GM19025 (cell line): ENCODE data around the gene CLCN1.

ENCODE experiments used
- ATAC-seq: cut with Tn5 transposase; IDR thresholded peaks from one replicate; pipeline ENCODE4 v1.9.1; 2021; ENCODE audit warnings: mild to moderate bottlenecking, low read depth, moderate library complexity; ENCODE audit not compliant: unreplicated experiment

Gene CLCN1

DNA sequence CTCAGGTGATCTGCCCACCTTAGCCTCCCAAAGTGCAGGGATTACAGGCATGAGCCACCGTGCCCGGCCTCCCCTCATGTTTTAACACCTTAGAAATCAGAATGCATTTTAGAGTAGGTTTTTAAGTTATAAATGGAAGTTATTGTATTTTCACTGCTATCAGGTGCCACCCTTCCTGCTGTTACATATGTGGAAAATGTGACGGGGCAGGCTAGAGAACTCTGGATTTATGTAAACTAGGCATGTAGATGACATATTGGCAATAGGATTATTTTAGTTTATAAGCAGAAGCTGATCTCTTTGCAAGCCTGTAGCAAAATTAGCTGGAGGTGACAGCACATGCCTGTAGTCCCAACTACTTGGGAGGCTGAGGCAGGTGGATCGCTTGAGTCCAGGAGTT, 25.6 kb upstream of the CLCN1 start:
- ATAC-seq: no peak

DNA sequence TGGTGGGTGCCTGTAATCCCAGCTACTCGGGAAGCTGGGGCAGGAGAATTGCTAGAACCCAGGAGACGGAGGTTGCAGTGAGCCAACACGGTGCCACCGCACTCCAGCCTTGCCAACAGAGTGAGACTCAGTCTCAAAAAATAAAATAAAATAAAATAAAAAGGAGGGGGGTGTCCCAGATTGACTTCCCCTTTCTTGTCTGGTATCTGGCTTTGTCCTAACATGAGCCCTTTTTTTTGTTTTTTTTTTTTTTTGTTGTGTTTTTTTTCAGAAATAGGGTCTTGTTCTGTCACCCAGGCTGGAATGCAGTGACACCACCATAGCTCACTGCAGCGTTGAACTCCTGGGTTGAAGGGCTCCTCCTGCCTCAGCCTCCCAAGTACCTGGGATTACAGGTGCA, 23.0 kb upstream of the CLCN1 start:
- no peak for ATAC-seq

DNA sequence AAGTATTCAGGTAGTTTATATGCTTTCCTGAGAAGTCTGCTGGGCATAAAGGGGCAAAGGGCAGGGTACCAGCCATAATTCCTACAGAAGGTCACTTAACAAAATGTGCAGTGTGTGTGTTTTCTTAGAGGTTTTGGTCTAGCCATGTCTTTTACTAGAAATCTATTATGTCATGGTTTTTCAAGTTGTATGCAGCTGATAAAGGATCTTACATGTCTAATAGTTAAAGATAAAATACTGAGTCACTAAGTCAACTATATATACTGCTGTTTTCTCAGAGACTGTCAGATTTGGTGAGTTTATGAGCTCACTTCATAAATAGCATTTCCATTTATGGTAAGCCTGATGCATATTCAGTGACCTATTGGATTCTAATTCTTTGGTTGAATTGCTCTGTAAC, 20.0 kb upstream of the CLCN1 start:
- no peak for ATAC-seq

DNA sequence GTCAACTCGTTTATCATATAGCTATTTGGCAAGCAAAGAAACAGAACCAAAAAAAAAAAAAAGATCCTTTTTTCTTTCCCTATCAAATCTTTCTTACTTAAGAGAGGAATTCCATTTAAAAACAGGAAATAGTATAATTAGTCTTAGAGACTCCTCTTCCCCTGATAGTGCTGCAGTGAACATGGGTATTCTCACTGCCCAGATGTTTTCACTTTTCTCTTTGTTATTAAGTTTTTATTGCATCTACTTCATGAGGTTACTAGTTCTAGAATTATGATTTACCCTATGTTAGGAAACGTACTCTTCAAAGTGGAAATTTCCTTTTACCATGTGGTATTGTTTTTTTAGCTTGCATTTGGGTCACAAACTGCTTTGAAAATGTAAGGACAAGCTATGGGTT, 19.2 kb upstream of the CLCN1 start:
- ATAC-seq: no peak

GRCh38 chr7:143299346-143299745, 16.6 kb upstream of the CLCN1 start:
- no peak for ATAC-seq

DNA sequence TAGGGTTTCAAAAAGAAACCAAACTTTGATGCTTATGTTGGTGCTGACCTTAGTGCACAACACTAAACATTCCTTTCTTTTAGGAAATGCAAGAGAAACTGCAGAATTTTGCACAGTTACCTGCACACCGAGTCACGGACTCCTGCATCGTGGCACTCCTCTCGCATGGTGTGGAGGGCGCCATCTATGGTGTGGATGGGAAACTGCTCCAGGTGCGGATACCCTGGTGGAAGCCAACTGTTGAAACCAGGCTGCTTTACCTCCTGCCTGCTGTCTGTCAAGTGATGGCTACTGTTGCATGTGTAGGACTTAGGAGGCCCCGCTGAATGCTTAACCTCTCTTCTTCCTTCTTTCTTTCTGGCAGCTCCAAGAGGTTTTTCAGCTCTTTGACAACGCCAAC, 16.1 kb upstream of the CLCN1 start:
- peak; percentile 64 for ATAC-seq

DNA sequence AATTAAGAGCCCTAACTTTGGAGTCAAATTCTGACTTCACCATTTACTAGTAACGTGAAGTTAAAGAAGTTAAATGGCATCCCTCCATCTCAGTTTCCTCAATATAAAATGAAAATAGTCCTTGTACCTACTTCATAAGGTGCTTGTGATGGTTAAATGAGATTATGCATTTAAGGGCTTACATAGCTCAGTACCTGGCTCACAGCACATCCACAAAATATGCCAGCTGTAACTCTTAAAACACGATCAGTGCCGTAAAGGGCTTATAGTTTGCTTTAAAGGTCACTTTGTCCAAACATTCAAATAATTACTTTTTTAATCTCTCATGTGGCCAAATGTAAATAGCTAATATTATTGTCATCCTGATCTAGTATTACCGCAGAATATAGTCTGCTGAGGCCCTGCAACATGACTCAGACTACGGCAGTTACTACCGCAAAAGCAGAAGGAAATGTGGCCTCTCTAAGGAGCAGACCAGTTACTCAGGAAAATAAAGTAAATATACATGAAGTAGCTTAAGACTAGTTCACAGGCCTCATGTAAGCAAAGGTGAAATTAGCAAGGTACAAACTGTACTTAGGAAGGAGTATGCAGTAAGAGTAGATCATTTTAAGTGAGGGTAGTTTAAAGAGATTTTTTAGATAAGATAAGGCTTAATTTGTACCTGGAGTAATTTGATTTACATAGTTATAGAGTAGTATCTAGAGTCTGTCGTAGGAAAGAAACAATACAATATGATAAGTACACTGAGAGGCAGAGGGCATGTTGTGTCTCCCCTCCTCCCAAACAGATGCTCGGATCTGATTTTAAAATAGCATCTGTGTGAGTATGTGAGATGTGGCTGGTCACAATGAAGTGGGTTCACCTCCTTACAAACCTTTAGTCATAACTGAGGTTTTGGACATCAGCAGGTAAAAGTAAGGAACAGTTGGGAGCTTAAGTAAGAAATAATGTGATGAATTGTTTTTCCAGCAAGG, 14.7 kb upstream of the CLCN1 start:
- no peak for ATAC-seq

GRCh38 chr7:143303733-143304132, 12.2 kb upstream of the CLCN1 start:
- no peak for ATAC-seq

DNA sequence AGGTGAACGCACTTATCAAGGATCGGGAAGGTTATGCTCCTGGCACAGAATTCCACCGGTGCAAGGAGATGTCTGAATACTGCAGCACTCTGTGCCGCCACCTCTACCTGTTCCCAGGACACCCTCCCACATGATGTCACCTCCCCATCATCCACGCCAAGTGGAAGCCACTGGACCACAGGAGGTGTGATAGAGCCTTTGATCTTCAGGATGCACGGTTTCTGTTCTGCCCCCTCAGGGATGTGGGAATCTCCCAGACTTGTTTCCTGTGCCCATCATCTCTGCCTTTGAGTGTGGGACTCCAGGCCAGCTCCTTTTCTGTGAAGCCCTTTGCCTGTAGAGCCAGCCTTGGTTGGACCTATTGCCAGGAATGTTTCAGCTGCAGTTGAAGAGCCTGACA, 11.0 kb upstream of the CLCN1 start:
- ATAC-seq: no peak

DNA sequence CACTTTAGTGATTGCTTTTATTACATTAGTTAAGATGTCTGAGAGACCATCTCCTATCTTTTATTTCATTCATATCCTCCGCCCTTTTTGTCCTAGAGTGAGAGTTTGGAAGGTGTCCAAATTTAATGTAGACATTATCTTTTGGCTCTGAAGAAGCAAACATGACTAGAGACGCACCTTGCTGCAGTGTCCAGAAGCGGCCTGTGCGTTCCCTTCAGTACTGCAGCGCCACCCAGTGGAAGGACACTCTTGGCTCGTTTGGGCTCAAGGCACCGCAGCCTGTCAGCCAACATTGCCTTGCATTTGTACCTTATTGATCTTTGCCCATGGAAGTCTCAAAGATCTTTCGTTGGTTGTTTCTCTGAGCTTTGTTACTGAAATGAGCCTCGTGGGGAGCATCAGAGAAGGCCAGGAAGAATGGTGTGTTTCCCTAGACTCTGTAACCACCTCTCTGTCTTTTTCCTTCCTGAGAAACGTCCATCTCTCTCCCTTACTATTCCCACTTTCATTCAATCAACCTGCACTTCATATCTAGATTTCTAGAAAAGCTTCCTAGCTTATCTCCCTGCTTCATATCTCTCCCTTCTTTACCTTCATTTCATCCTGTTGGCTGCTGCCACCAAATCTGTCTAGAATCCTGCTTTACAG, 10.4 kb upstream of the CLCN1 start:
- no peak for ATAC-seq

- no peak for ATAC-seq
These were observed 7.3 kb upstream of the CLCN1 start for GRCh38 chr7:143308632-143309031.

- no peak for ATAC-seq
These were observed 1.8 kb upstream of the CLCN1 start for GRCh38 chr7:143314127-143314526.

DNA sequence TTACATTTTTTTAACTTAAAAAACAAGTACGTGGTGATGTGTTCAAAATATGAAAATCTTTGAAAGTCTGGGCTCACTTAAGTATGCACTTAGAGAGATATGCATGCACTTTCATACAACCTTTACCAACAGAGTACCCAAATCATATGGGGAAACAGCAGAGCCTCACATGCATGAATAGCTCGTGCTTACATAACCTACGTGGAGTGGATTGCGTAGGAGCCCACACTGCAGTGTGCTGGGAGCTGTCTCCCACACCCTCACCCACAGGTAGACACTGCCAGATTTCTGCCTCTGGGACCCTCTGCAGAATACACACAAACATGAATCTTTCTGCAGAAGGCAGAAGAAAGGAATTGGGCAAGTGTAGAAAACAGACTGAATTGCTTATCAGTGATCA, 581 bp downstream of the CLCN1 start:
- no peak for ATAC-seq

GRCh38 chr7:143318661-143319060, 2.8 kb downstream of the CLCN1 start:
- ATAC-seq: no peak

DNA sequence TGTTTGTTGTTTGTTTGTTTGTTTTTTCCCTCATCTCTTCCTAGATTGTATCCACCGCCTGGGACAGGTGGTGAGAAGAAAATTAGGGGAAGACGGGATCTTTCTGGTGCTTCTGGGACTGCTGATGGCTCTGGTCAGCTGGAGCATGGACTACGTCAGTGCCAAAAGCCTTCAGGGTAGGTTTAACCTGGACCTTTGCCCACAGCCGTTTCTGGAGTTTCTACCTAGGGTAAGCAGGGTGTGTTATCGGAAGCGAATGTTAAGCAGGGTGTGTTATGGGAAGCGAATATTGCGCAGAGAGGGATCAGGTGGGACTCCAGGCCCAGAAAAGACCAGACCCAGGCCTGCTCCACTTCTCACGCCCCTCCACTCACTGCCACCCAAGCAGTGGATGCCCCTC, 4.7 kb downstream of the CLCN1 start:
- no peak for ATAC-seq

GRCh38 chr7:143321242-143321641, 5.3 kb downstream of the CLCN1 start:
- ATAC-seq: no peak

DNA sequence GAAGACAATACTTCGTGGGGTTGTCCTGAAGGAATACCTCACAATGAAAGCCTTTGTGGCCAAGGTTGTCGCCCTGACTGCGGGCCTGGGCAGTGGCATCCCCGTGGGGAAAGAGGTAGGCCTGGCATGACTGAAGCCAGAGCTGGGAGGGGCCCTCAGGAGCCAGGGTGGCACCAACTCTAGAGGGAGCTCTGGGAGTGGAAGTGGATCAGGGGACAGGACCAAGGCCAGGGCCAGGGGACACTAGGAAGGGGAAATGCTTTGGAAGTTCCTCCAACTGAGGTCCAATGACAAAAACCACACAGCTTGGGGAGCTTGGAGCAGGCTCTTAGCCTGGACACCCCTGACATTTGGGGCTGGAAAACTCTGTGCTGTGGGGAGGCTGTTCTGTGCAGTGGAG, 5.8 kb downstream of the CLCN1 start:
- no peak for ATAC-seq

GRCh38 chr7:143322760-143323633, 7.1 kb downstream of the CLCN1 start:
- ATAC-seq: no peak

DNA sequence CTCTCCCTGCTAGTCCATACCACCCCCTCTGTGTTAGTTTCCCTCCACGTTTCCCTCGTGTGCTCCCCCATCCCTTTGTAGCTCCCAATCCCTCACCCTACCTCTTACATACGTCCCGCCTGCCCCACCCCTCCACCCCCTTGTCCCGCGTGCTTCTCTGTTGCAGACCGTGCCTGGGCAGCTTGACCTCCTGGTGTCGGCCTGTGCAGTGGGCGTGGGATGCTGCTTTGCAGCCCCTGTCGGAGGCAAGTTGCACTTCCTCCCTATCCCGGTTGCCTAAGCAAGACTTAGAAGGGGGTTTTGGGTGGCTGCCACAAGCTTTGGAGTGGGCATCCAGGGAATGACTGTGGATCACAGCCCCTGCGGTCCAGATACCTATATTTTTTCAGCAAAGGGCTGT, 7.7 kb downstream of the CLCN1 start:
- no peak for ATAC-seq

- ATAC-seq: no peak
These were observed 9.3 kb downstream of the CLCN1 start for GRCh38 chr7:143325240-143325639.

GRCh38 chr7:143327903-143328302, 12.0 kb downstream of the CLCN1 start:
- ATAC-seq: no peak
